H1 (cell line): ENCODE measurements around the gene MIX23. TPM values are rescaled to one million over a fixed set of nuclear protein-coding genes. Genes with fewer than 3 reads are reported as not detected.

ENCODE experiments used
- CHD7 ChIP-seq: fragments of 300-600 bp; sonication (generic); IDR thresholded peaks from 2 replicates; pipeline ENCODE4 v1.7.1; 2012; ENCODE audit warnings: low read length, moderate library complexity, mild to moderate bottlenecking, inconsistent platforms; ENCODE audit not compliant: insufficient replicate concordance
- polyA plus RNA-seq, 7 experiments: library from polyadenylated mRNA; depleted of rRNA in 3 of 7; stranded (reverse) in 5 of 7; unstranded in 2 of 7; fragments of >200 nt in 5 of 7; fragments of 200-250 nt in 2 of 7; gene quantifications; 1 replicate in 5 of 7; 2 replicates in 1 of 7; 4 replicates in 1 of 7; pipeline versions ENCODE4 v1.2.1 to v1.2.3, GENCODE V29; 2011 to 2013; ENCODE audit warnings: missing spikeins in 2 of 7, mixed read lengths in 2 of 7
- total RNA-seq: library from RNA; stranded (reverse); fragmentation: NEBNext Ultra II Directional; extraction: Animal tissue kit (Norgen Biotek cat#: 25700); gene quantifications from 2 replicates; pipeline ENCODE4 v1.2.1, GENCODE V29; 2021

MIX23 gene
- total and polyA plus RNA-seq, 2 of the 8 experiments (the other 6 are each of a cell fraction or from before 2014, with no cell fraction given), result 22.1 to 69.6 TPM

- no peak for TF ChIP-seq CHD7
These were observed 6.9 kb upstream of the MIX23 start (continued) for GRCh38 chr3:122389892-122390291.
